SK-N-DZ (cell line): ENCODE measurements around the gene RPS15.

Experiments used
- DNase-seq: peaks from one replicate; pipeline ENCODE4 v3.0.0-alpha.2; 2015; ENCODE audit warnings: low spot score

The RPS15 gene

GRCh38 chr19:1481893-1482360, 43.7 kb downstream of the RPS15 start:
- no peak for DNase-seq

GRCh38 chr19:1482361-1483130, 44.4 kb downstream of the RPS15 start:
- DNase-seq = no peak

GRCh38 chr19:1483131-1483978, 45.2 kb downstream of the RPS15 start:
- no peak for DNase-seq

- DNase-seq = no peak
These were observed 45.8 kb downstream of the RPS15 start for GRCh38 chr19:1483979-1484428.

GRCh38 chr19:1486720-1487575, 48.8 kb downstream of the RPS15 start:
- no peak for DNase-seq

GRCh38 chr19:1487576-1488281, 49.5 kb downstream of the RPS15 start:
- no peak for DNase-seq

- no peak for DNase-seq
These were observed 50.0 kb downstream of the RPS15 start for GRCh38 chr19:1488282-1488601.

- no peak for DNase-seq
These were observed 51.5 kb downstream of the RPS15 start for GRCh38 chr19:1489463-1490310.
